Measurements from ENCODE around the gene VTA1. TPM values are rescaled to one million over a fixed set of nuclear protein-coding genes. Genes with fewer than 3 reads are reported as not detected.
A peak's percentile ranks its signal among the peaks of the same experiment; 100 is the strongest.
"Not testable (repeated sequence)": the region's sequence is repeated elsewhere in the genome, so short reads cannot be mapped to it uniquely, and the experiment has no call there.

VTA1 gene
- total RNA-seq: 10 to 100 TPM; 26.4 to 37.3 TPM

- ATAC-seq (ENCODE audit: insufficient number of reproducible peaks, low FRiP score, low read depth) (peak; percentile 98), DNase-seq (ENCODE audit: low spot score) (peak; percentile 88)
- H3K9me3 ChIP-seq: no peaks in the 10 kb centered on the region
- H3K4me1 ChIP-seq (ENCODE audit: control insufficient read depth in 1 of 2, low read depth in 2 of 2): peaks cover 14 to 20% of the 10 kb centered on the region in 2 donors
- H3K36me3 ChIP-seq: no peaks in the 10 kb centered on the region
- H3K27me3 ChIP-seq (replicated peaks; ENCODE audit: insufficient read depth): no peaks in the 10 kb centered on the region
- H3K4me3 ChIP-seq: peak within 1 kb of the TSS; percentile 78
- TF ChIP-seq CTCF (IDR thresholded peaks at IDR 0.05): peak; percentile 82
- H3K27ac ChIP-seq: peak within 1 kb of the TSS; percentile 37 to 61
Measured at GRCh38 chr6:142146828-142147662, at the start of gene VTA1, which contains the start of gene NMBR. VTA1 (plus strand) TSS chr6:142147263; CDS start chr6:142147288, 25 bp downstream. NMBR (minus strand) TSS chr6:142147122; CDS start chr6:142088658, 58,464 bp downstream.

- H3K27me3 ChIP-seq (replicated peaks; ENCODE audit: insufficient read depth); ATAC-seq (ENCODE audit: insufficient number of reproducible peaks, low FRiP score, low read depth); H3K4me3 ChIP-seq; H3K9me3 ChIP-seq; H3K4me1 ChIP-seq (ENCODE audit: control insufficient read depth in 1 of 2, low read depth in 2 of 2); H3K36me3 ChIP-seq; H3K27ac ChIP-seq; DNase-seq (ENCODE audit: low spot score): not testable (repeated sequence)
Measured at GRCh38 chr6:142104820-142105219, 42.2 kb upstream of the VTA1 start.

GRCh38 chr6:142110820-142111219 lies 36.2 kb upstream of the VTA1 start:
- H3K27ac ChIP-seq; ATAC-seq (ENCODE audit: insufficient number of reproducible peaks, low FRiP score, low read depth); H3K4me1 ChIP-seq (ENCODE audit: control insufficient read depth in 1 of 2, low read depth in 2 of 2); DNase-seq (ENCODE audit: low spot score); H3K27me3 ChIP-seq (replicated peaks; ENCODE audit: insufficient read depth); H3K36me3 ChIP-seq; H3K9me3 ChIP-seq; H3K4me3 ChIP-seq: not testable (repeated sequence)

- no peaks in the 10 kb centered on the region for H3K4me1 ChIP-seq (ENCODE audit: control insufficient read depth in 1 of 2, low read depth in 2 of 2)
- no peak overlapping the region for H3K4me3 ChIP-seq
- no peaks in the 10 kb centered on the region for H3K27me3 ChIP-seq (replicated peaks; ENCODE audit: insufficient read depth)
- DNase-seq (ENCODE audit: low spot score): no peak
- no peaks in the 10 kb centered on the region for H3K36me3 ChIP-seq
- no peak overlapping the region for H3K27ac ChIP-seq
- no peaks in the 10 kb centered on the region for H3K9me3 ChIP-seq
- no peak for ATAC-seq (ENCODE audit: insufficient number of reproducible peaks, low FRiP score, low read depth)
- TF ChIP-seq CTCF (IDR thresholded peaks at IDR 0.05): peak; percentile 60
Measured at GRCh38 chr6:142112451-142113061, 34.5 kb upstream of the VTA1 start.

- Histone ChIP-seq H3K27ac (no peak overlapping the region), H3K36me3 (no peaks in the 10 kb centered on the region), H3K9me3 (no peaks in the 10 kb centered on the region), H3K4me1 (ENCODE audit: control insufficient read depth in 1 of 2, low read depth in 2 of 2) (no peaks in the 10 kb centered on the region), H3K27me3 (replicated peaks; ENCODE audit: insufficient read depth) (no peaks in the 10 kb centered on the region), H3K4me3 (no peak overlapping the region)
- DNase-seq (ENCODE audit: low spot score) (no peak), ATAC-seq (ENCODE audit: insufficient number of reproducible peaks, low FRiP score, low read depth) (no peak)
- no peak for TF ChIP-seq CTCF (IDR thresholded peaks at IDR 0.05)
Measured at GRCh38 chr6:142117366-142117765, 29.7 kb upstream of the VTA1 start.

- Histone ChIP-seq H3K9me3 (no peaks in the 10 kb centered on the region), H3K4me3 (no peak overlapping the region), H3K27me3 (replicated peaks; ENCODE audit: insufficient read depth) (no peaks in the 10 kb centered on the region), H3K27ac (no peak overlapping the region), H3K4me1 (ENCODE audit: control insufficient read depth in 1 of 2, low read depth in 2 of 2) (no peaks in the 10 kb centered on the region), H3K36me3 (no peaks in the 10 kb centered on the region)
- ATAC-seq (ENCODE audit: insufficient number of reproducible peaks, low FRiP score, low read depth) (no peak), DNase-seq (ENCODE audit: low spot score) (no peak)
- TF ChIP-seq CTCF (IDR thresholded peaks at IDR 0.05): no peak
Measured at GRCh38 chr6:142118328-142118727, 28.7 kb upstream of the VTA1 start.

Measured in thoracic aorta (tissue), 2 donors.